Stimulated activated CD4-positive, alpha-beta T cell treated with anti-CD3 and anti-CD28 coated beads, Interleukin-4, amount 100 ng/mL, for 24 hours (primary cell): ENCODE measurements around the gene PYGO2.

Experiments
- DNase-seq: peaks from one replicate; pipeline ENCODE4 v3.0.0-alpha.2; 2020

The PYGO2 gene

DNA sequence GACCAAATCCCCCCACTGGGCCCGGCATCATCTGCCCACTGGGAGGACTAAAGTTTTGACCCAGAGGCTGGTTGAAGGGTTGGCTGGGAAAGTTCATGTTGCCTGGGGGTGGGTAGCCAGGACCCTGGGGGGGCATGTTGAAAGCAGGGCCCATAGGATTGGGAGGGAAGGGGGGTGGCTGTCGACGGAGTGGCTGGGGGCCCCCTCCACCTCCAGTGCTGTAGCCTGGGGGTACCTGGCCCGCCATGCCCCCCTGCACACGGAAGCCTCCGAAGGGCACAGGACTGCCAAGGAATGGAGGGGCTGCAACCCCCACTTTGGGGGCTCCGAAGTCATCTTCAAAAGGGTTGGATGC is 2.2 kb downstream of the PYGO2 start:
- DNase-seq, result no peak

- no peak for DNase-seq
These were observed 2.7 kb downstream of the PYGO2 start for GRCh38 chr1:154958681-154959425.

DNA sequence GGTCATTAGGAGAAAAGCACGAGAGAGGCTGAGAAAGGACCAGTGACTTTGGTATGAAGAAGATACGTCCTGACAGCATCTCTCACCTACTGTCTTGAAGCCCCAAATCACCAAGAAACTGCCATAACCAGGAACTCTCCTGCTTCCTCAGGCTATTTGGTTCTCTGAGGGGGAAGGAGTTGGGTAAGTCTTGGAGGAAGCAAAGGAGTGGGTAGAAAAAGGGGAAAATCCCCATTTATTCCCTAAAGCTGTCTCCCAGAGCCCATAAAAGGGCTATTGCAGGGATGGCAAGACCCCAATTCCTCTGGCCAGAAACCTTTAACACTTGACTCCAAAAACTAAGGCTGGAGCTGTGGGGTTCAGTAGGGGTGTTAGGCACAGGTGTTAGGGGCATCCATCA is 3.5 kb downstream of the PYGO2 start:
- no peak for DNase-seq

DNA sequence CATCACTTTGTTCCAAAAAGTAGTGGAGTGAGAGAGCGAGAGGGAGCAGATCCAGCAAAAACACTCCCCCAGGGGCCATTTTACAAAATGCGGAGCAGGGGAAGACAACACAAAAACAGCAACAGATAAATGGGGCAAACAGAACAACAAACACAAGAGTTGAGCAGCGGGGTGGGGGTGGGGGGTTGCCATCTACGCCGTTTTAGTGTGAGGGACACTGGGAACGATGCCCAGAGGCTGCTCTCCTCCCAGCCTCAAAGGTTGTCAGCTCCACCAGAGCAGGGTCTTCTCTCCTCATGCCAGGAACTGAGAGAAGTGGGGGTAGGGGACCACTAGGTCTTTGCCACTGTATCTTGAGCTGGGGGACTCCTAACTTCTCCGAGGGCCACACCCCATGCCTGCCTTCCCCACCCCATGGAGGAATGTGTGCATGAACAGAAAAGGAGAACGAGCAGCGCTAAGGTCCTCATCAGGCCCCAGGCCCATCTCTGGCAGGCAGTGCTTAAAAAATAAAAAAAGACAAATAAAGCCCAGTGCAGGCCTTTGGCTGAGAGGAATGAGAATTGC is 4.4 kb downstream of the PYGO2 start:
- DNase-seq, result no peak

- DNase-seq, result no peak
These were observed 5.0 kb downstream of the PYGO2 start for GRCh38 chr1:154956544-154956941.

GRCh38 chr1:154955718-154956543 is 5.7 kb downstream of the PYGO2 start, which contains the start of gene PBXIP1:
Gene PBXIP1 (minus strand): TSS chr1:154956099. CDS start chr1:154953721, 2,378 bp downstream.
- peak; percentile 87 for DNase-seq

- peak; percentile 86 for DNase-seq
These were observed 6.4 kb downstream of the PYGO2 start for GRCh38 chr1:154955039-154955717.

- no peak for DNase-seq
These were observed 7.0 kb downstream of the PYGO2 start for GRCh38 chr1:154954541-154954940.

GRCh38 chr1:154953611-154954038 is 8.0 kb downstream of the PYGO2 start:
- no peak for DNase-seq

DNA sequence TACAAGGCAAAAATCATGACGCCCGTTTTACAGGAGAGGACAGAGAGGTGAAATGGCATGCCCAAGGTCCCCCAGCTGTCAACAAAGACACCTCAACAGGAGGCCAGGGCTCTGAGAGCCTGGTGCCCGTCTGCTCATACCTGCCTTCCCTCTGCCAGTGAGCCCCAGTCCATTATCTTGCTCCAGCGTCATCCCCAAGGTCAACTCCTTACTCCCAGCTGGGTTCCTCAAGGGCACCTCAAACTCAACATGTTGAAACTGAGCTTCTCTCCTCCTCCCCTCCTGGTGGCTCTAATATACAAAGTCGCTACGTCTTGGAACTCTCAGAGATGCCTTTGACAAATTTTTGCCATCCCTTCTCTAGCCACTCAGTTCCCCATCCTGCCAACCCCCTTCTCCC is 8.9 kb downstream of the PYGO2 start:
- DNase-seq, result no peak

DNA sequence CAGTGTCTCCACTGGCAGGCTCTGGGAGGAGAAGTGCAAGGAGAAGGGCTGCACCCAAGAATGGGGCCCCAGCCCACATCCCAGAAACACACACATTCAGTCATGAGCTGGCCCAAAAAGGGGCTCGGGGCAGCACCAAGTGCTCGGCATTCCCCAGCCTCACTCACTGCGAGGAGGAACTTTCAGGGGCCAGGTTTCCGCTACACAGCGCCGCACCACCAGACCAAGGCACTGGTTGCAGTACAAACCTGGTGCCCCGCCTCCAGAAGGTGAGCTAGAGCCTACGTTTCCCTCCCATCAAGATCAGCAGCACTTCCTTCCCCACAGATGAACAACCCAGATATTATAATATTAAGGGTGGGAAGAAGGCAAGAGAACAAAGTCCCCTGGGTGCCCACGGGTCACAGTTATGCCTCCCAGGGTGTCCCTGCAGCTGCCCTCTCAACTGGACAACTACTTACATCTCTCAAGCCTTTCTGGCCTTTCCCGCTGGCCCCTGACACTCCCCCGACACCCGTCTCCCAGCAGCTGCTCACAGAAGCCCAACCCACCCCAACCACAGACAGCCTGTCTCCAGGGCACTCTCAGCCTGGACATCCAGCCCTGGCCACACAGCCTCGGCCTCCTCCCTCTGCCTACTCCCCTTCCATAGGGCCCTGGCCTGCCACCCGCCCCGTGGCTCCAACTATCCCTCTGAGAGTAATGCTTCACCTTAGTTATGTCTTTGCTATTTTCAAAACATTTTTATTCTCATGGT is 9.5 kb downstream of the PYGO2 start:
- peak; percentile 69 for DNase-seq

GRCh38 chr1:154948079-154948478 is 13.5 kb downstream of the PYGO2 start:
- no peak for DNase-seq

- DNase-seq, result no peak
These were observed 15.4 kb downstream of the PYGO2 start for GRCh38 chr1:154945962-154946850.

GRCh38 chr1:154945160-154945961 is 16.2 kb downstream of the PYGO2 start:
- DNase-seq, result no peak

DNA sequence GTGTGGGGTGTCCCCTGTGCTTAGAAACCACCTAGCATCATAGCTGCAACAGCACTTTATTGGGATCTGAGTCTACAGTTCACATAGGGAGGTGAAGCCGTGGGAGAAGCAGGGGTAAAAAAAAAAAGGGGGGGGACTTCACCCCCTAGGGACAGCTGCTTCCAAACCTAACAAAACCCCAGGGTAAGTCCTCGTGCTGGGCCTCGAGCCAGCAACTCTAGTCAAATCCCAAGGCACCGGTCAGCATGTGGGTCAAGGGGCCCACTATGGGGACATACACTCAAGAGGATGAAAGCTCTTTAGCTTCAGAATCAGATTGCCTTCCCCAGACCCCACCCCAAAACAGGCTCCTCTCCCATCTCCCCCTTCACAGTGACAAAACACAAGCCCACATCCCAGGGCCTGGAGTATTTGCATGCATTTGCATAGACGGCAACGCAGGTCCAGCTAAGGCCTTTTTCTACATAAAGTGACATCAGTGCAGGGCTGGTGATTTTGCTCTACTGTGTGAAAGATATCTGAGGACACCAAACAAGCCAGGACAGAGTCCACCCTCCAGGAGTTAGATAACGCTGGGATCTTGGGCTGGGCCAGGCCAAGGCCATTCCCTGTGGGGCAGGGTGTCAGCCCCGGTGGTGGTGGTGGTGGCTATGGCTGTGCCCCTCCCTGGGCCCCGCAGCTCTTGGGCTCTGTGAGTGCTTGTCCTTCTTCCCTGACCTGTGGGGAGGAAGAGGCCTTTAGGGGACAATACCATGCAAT is 17.0 kb downstream of the PYGO2 start:
- no peak for DNase-seq

DNA sequence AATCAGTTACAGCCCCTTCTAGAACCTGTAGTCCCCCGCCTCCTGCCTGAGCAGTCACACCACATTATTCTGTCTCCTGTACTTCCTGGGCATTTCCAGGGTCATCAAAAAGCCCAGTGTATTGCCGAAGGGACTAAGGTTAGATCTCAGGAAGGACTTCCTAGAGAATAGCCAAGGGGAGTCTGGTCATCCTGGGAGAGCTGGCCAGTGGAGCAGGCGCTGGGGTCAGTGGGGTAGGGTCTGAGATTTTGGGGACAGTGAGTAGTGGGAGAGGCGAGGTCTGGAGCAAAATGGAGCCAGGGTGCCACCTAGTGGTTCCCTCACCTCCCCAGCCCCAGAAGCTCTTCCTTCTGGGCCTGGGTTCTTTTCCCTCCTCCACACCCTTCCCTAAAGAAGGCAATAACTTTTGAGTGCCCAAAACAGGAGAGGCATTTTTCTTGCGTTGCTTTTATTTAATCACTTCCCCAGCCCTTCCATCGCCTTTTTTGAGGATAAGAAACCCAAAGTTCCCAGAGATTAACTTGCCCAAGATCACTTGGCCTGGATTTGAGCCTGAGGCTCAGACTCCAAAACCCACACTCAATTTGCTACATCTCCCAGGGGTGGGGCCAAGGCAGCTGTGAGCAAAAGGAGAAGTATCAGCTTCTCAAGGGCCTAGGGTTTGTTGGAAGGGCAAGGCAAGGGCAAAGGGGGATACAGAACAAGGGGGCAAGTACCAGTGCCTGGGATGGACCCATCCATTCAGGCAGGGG is 17.8 kb downstream of the PYGO2 start:
- DNase-seq, result peak; percentile 50

DNA sequence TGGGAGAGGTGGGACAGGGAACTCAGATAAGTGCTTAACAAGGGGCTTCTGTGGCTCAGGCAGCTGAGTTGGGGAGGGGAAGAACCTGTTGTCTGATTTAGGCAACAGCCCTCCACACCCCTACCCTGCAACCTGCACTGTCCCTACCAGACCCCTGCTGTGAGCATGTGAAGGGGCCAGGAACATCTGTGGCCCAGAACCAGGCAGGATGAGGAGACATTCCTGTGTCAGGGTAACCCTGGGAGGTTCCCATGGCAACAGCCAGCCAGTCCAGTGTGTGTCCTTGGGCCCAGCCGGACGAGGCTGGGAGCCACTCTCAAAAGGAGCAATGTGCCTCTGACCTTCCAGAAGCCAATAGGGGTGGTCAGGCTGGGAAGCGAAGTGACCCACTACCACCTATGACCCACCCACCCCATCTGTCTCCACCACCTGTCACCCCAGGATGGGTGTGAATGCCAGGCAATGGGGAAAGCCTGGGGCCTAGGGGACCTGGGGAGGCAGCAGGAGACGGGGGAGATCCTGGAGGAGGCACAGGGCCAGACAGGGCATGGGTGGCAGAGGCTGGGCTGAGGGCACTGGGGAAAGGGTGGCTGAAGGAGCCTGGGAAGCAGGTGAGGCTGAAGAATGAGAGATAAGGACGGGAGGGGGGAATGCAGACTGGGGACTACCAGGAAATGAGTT is 20.1 kb downstream of the PYGO2 start:
- DNase-seq, result peak; percentile 3

DNA sequence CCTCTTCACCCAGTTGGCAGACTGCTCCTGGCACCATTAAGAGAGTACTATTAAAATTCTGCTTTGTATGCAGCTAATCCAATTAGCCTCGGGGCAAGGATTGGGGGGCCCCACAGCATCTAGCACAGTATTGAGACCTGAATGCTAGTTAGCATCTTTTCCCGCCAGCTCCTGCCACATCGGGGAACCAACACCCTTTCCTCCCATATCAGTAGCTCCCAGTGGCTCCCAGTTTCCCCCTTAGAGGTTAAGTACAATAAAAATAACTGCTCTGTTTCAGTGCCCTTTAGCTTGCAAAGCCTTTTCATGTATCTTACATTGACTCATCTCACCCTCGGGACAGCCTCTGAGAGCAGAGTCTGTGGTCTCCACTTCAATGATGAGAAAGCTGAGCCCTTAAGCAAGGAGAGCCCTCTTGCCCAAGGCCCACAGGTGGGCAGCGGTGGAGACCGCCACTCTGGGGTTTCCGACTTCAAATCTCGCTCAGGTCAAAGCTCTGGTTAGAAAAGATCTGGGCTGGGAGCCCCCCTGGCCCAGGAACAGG is 20.9 kb downstream of the PYGO2 start:
- peak; percentile 27 for DNase-seq
